ENCODE data around the gene ATRAID. TPM values are rescaled to one million over a fixed set of nuclear protein-coding genes. Genes with fewer than 3 reads are reported as not detected.

Gene ATRAID
- total and polyA plus RNA-seq, 2 donors (not counting 3 experiments of a cell fraction or from before 2014, with no cell fraction given), result 84.3 to 283 TPM

- CTCF ChIA-PET, result interaction anchor here (1.4 kb wide), 1 partner anchor 28 kb away, joined by 3 read pairs; no protein-coding TSS in a partner anchor
- TF ChIP-seq JUN (IDR thresholded peaks at IDR 0.05; ENCODE audit: borderline replicate concordance, insufficient read depth, insufficient read length, low read depth) (no peak), CTCF (IDR thresholded peaks at IDR 0.05; ENCODE audit: extremely low read depth in 1 of 2, insufficient read depth in 1 of 2, low read depth in 1 of 2, low read length in 2 of 2) (no peak), POLR2AphosphoS5 (IDR thresholded peaks at IDR 0.05; ENCODE audit: insufficient read depth, low read depth, low read length) (no peak)
- no peaks in the 10 kb centered on the region for H3K9me3 ChIP-seq (replicated peaks; ENCODE audit: control insufficient read depth, insufficient read depth, low read length)
- intact Hi-C loops (cut with micrococcal nuclease) (no loop called here), dilution Hi-C loops (cut with MboI; ENCODE audit: extremely low pct_ligation_motif_present, low sequenced_read_pairs) (no loop called here)
- H3K4me1 ChIP-seq (ENCODE audit: control insufficient read depth, extremely low read depth, insufficient read depth, low read length), result peaks cover 16% of the 10 kb centered on the region
- H3K4me3 ChIP-seq (replicated peaks in 1 of 3; ENCODE audit: insufficient read depth in 1 of 3, low read depth in 1 of 3, low read length in 3 of 3), result no peak overlapping the region
- H4K20me1 ChIP-seq (replicated peaks; ENCODE audit: control insufficient read depth, extremely low read depth, insufficient read depth, low read length), result no peaks in the 10 kb centered on the region
- no peak overlapping the region for H3K9ac ChIP-seq (replicated peaks; ENCODE audit: extremely low read depth, insufficient read depth, low read length)
- H3K4me2 ChIP-seq (ENCODE audit: insufficient read depth, low read length), result no peak overlapping the region
- no TSS peak for BruUV-seq (replicated peaks)
- peaks cover 25% of the 10 kb centered on the region for H3K79me2 ChIP-seq (ENCODE audit: control insufficient read depth, insufficient read depth, low read length)
- no peaks in the 10 kb centered on the region for H3K27me3 ChIP-seq (ENCODE audit: control insufficient read depth in 2 of 2, insufficient read depth in 2 of 2, low read length in 2 of 2)
- peaks cover 12 to 17% of the 10 kb centered on the region in 2 experiments for H3K36me3 ChIP-seq (ENCODE audit: control insufficient read depth in 2 of 2, extremely low read depth in 1 of 2, insufficient read depth in 2 of 2, low read length in 2 of 2)
- FAIRE-seq (no peak), DNase-seq (ENCODE audit: low read depth, low spot score) (no peak)
- POLR2A ChIA-PET, result no interaction called here
- no peak overlapping the region for H3K27ac ChIP-seq (ENCODE audit: insufficient read depth, low read depth, low read length)
- no peaks in the 10 kb centered on the region for H3K9me1 ChIP-seq (replicated peaks; ENCODE audit: control insufficient read depth, extremely low read depth, insufficient read depth, low read length)
- no peak overlapping the region for H2AFZ ChIP-seq (ENCODE audit: low read depth, low read length)
Measured at GRCh38 chr2:27219091-27219490, 7.2 kb downstream of the ATRAID start.

- DNase-seq (ENCODE audit: low read depth, low spot score), result no peak
- intact Hi-C loops (cut with micrococcal nuclease), result no loop called here
- ChIA-PET CTCF (interaction anchor here (1.4 kb wide), 1 partner anchor 29 kb away, joined by 3 read pairs; no protein-coding TSS in a partner anchor), POLR2A (no interaction called here)
- no TSS peak for BruUV-seq (replicated peaks)
- no peak for TF ChIP-seq MAX (IDR thresholded peaks at IDR 0.05; ENCODE audit: insufficient read depth, insufficient read length)
- TF ChIP-seq CTCF (IDR thresholded peaks at IDR 0.05; ENCODE audit: extremely low read depth in 1 of 2, insufficient read depth in 1 of 2, low read depth in 1 of 2, low read length in 2 of 2), result no peak
- no peak for TF ChIP-seq MYC (IDR thresholded peaks at IDR 0.05; ENCODE audit: low read depth, low read length)
- TF ChIP-seq JUN (IDR thresholded peaks at IDR 0.05; ENCODE audit: borderline replicate concordance, insufficient read depth, insufficient read length, low read depth), result no peak
- no peak for TF ChIP-seq GATA2 (IDR thresholded peaks at IDR 0.05; ENCODE audit: insufficient read depth, insufficient read length, low read depth, low read length)
- no peak for TF ChIP-seq POLR2AphosphoS5 (IDR thresholded peaks at IDR 0.05; ENCODE audit: insufficient read depth, low read depth, low read length)
- Histone ChIP-seq H3K27me3 (ENCODE audit: control insufficient read depth in 2 of 2, insufficient read depth in 2 of 2, low read length in 2 of 2) (no peaks in the 10 kb centered on the region), H2AFZ (ENCODE audit: low read depth, low read length) (no peak overlapping the region), H3K9me3 (replicated peaks; ENCODE audit: control insufficient read depth, insufficient read depth, low read length) (no peaks in the 10 kb centered on the region), H3K9ac (replicated peaks; ENCODE audit: extremely low read depth, insufficient read depth, low read length) (no peak overlapping the region), H3K4me1 (ENCODE audit: control insufficient read depth, extremely low read depth, insufficient read depth, low read length) (peaks cover 16% of the 10 kb centered on the region), H3K79me2 (ENCODE audit: control insufficient read depth, insufficient read depth, low read length) (peaks cover 25% of the 10 kb centered on the region), H3K4me2 (ENCODE audit: insufficient read depth, low read length) (no peak overlapping the region), H3K27ac (ENCODE audit: insufficient read depth, low read depth, low read length) (no peak overlapping the region), H3K36me3 (ENCODE audit: control insufficient read depth in 2 of 2, extremely low read depth in 1 of 2, insufficient read depth in 2 of 2, low read length in 2 of 2) (peaks cover 18 to 23% of the 10 kb centered on the region in 2 experiments), H3K4me3 (replicated peaks in 1 of 3; ENCODE audit: insufficient read depth in 1 of 3, low read depth in 1 of 3, low read length in 3 of 3) (no peak overlapping the region), H3K9me1 (replicated peaks; ENCODE audit: control insufficient read depth, extremely low read depth, insufficient read depth, low read length) (no peaks in the 10 kb centered on the region), H4K20me1 (replicated peaks; ENCODE audit: control insufficient read depth, extremely low read depth, insufficient read depth, low read length) (no peaks in the 10 kb centered on the region)
- dilution Hi-C loops (cut with MboI; ENCODE audit: extremely low pct_ligation_motif_present, low sequenced_read_pairs), result no loop called here
- no peak for FAIRE-seq
Measured at GRCh38 chr2:27220091-27220490, 8.2 kb downstream of the ATRAID start.

Data from endothelial cell of umbilical vein (primary cell).